OCI-M2 (cell line): ENCODE data around the gene LARP6.
"Not testable (repeated sequence)": the region's sequence is repeated elsewhere in the genome, so short reads cannot be mapped to it uniquely, and the experiment has no call there.

Experiments used
- DNase-seq: peaks from one replicate; lab custom pipeline; 2025; ENCODE audit not compliant: unreplicated experiment; lab: John Stamatoyannopoulos, UW

The LARP6 gene

GRCh38 chr15:70831094-70831911 is 22.7 kb downstream of the LARP6 start:
- no peak for DNase-seq

- no peak for DNase-seq
These were observed 23.3 kb downstream of the LARP6 start for GRCh38 chr15:70830615-70831014.

GRCh38 chr15:70829371-70830166 is 24.4 kb downstream of the LARP6 start:
- no peak for DNase-seq

GRCh38 chr15:70827721-70828120 is 26.2 kb downstream of the LARP6 start:
- DNase-seq, result no peak

GRCh38 chr15:70826634-70827033 is 27.3 kb downstream of the LARP6 start:
- no peak for DNase-seq

- no peak for DNase-seq
These were observed 28.1 kb downstream of the LARP6 start for GRCh38 chr15:70825841-70826240.

GRCh38 chr15:70823196-70823595 is 30.8 kb downstream of the LARP6 start:
- DNase-seq, result no peak

GRCh38 chr15:70820214-70820613 is 33.7 kb downstream of the LARP6 start:
- no peak for DNase-seq

- no peak for DNase-seq
These were observed 35.4 kb downstream of the LARP6 start for GRCh38 chr15:70818580-70818979.

GRCh38 chr15:70817266-70817665 is 36.7 kb downstream of the LARP6 start:
- DNase-seq, result no peak

- DNase-seq, result no peak
These were observed 38.4 kb downstream of the LARP6 start for GRCh38 chr15:70815604-70816003.

- not testable (repeated sequence) for DNase-seq
These were observed 38.9 kb downstream of the LARP6 start for GRCh38 chr15:70815011-70815410.

GRCh38 chr15:70812827-70813364 is 41.1 kb downstream of the LARP6 start:
- no peak for DNase-seq

- DNase-seq, result no peak
These were observed 42.9 kb downstream of the LARP6 start for GRCh38 chr15:70810916-70811578.

- DNase-seq, result no peak
These were observed 46.8 kb downstream of the LARP6 start for GRCh38 chr15:70806992-70807712.

GRCh38 chr15:70804388-70804787 is 49.6 kb downstream of the LARP6 start:
- not testable (repeated sequence) for DNase-seq

- no peak for DNase-seq
These were observed 51.3 kb downstream of the LARP6 start for GRCh38 chr15:70802629-70803028.

GRCh38 chr15:70801109-70801508 is 52.8 kb downstream of the LARP6 start:
- no peak for DNase-seq

- no peak for DNase-seq
These were observed 54.1 kb downstream of the LARP6 start for GRCh38 chr15:70799667-70800450.

GRCh38 chr15:70797464-70797863 is 56.5 kb downstream of the LARP6 start:
- DNase-seq, result no peak
